HG03025 (cell line): ENCODE data around the gene TMEM271.
"Not testable (repeated sequence)": the region's sequence is repeated elsewhere in the genome, so short reads cannot be mapped to it uniquely, and the experiment has no call there.

Experiments
- ATAC-seq: cut with Tn5 transposase; IDR thresholded peaks from one replicate; pipeline ENCODE4 v1.9.1; 2021; ENCODE audit warnings: mild to moderate bottlenecking, moderate library complexity; ENCODE audit not compliant: unreplicated experiment, low FRiP score

TMEM271 gene

DNA sequence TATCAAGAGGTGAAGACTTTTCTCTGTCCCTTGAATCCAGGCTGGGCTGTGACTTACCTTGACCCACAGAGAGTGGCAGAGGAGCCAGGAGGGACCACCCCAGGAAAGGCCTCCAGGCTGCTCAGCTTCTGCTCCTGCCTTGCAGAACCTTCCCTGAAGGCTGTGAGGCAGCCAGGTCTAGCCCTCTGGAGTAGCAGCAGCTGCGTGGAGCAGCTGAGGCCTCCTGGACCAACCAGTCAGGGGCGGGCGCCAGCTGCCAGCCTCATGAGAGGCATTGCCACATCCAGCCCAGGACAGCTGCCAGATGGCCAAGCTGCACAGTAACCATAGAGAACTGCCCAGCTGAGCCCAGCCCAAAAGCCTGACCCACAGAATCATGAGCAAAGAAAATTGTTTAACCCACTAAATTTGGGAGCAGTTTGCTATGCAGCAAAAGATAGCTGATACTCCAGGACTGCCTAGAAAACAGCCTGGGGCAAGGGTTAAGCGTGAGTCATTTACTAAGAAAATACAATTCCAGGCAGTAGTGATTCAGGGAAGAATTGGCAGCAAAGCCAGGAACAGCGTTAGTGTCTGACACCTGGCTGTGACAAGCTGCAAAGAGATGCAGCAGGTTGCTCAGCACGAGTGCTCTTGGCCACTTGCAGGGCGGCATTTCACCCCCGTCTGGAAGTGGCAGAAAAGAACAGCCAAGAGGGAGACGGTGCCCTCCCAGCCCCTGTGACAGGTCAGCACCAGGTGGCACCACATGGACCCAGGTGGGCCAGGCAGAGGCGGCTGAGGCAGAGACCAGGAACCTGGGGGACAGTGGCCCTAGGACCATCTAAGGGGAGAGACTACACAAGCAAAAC is 34.5 kb upstream of the TMEM271 start:
- no peak for ATAC-seq

GRCh38 chr4:609400-610050 is 33.4 kb upstream of the TMEM271 start:
- no peak for ATAC-seq

GRCh38 chr4:608236-608635 is 32.1 kb upstream of the TMEM271 start:
- no peak for ATAC-seq

GRCh38 chr4:605702-606425 is 29.8 kb upstream of the TMEM271 start:
- ATAC-seq = no peak

GRCh38 chr4:604131-604530 is 28.0 kb upstream of the TMEM271 start:
- ATAC-seq = no peak

GRCh38 chr4:602559-602942 is 26.5 kb upstream of the TMEM271 start:
- ATAC-seq = no peak

DNA sequence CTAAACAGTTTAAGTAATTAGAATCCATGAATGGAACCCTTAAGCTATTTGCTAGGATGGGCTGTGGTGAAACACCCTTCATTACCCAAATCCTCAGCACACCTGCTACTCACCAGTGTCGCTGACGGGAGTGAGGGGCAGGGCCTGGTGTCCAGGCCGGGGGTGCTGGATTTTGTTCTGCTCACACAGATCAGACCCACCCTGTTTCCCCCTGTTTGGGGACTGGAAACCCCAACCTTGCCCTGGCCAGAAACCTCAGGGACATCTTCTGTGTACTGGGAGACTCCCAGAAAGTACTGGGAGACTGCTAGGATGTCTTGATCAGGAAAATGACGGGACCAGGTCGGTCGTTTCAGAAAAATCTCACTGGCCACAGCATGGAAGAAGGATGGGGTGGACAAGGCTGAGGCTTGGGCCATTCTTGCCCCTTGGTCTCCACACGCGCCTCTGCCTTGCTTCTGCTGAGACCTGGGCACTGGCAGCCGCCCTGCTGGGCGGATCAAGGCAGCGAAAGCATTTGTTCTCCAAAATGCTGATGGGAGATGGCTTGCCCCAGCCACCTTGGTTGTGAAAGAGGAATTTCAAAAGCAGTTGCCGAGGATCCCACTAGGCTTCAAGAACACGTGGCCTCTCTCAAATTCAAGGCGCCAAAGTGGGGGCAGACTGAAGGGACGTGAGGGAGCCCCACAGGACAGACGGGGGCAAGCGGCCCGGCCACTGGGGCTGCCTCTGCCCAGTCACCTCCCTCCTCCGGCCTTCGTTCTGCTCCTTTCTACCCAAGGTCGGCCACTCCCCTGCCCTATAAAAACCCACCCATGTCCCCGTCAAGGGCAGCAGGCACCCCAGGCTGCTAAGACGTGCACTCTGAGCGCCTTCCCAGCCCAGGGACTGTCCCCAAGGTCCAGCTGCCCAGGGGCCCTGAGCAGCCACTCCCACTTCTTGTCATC is 25.8 kb upstream of the TMEM271 start:
- ATAC-seq = no peak

GRCh38 chr4:600850-601515 is 24.9 kb upstream of the TMEM271 start:
- no peak for ATAC-seq

- no peak for ATAC-seq
These were observed 24.1 kb upstream of the TMEM271 start for GRCh38 chr4:600166-600565.

DNA sequence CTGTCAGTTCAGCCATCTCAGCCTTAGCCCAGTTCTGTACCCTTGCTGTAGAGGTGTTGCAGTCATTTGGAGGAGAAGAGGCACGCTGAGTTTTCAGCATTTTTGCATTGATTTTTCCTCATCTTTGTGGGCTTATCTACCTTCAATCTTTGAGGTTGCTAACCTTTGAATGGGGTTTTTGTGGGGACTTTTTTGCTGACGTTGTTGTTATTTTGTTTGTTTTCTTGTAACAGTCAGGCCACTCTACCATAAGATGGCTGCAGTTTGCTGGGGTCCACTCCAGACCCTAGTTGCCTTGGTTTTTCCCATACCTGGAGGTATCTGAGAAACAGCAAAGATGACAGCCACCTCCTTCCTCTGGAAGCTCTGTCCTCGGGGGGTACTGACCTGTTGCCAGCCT is 22.8 kb upstream of the TMEM271 start:
- ATAC-seq = no peak

DNA sequence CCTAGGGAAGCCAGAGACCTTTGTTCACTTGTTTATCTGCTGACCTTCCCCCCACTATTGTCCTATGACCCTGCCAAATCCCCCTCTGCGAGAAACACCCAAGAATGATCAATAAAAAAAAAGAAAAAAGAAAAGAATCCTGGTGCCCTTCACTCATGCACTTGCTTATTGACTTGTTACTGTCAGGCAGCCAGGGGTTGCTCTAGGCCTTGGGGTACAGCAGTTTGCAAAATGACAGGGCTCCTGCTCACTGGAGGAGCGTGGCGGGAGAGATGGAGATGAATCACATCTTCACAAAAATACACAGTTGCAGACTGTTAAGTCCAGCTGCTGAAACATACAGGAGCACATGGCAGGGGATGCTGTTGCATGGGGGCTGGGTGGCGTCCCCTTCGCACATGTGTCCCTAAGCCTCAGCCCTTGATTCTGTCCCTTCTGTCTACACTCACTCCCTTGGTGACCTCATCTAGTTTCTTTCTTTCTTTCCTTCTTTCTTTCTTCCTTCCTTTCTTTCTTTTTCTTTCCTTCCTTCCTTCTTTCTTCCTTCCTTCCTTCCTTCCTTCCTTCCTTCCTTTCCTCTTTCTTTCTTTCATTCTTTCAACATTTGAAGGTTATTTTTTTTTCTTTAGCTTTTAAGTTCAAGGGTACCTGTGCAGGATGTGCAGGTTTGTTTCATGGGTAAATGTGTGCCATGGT is 16.9 kb upstream of the TMEM271 start:
- no peak for ATAC-seq

- not testable (repeated sequence) for ATAC-seq
These were observed 16.1 kb upstream of the TMEM271 start for GRCh38 chr4:592178-592577.

DNA sequence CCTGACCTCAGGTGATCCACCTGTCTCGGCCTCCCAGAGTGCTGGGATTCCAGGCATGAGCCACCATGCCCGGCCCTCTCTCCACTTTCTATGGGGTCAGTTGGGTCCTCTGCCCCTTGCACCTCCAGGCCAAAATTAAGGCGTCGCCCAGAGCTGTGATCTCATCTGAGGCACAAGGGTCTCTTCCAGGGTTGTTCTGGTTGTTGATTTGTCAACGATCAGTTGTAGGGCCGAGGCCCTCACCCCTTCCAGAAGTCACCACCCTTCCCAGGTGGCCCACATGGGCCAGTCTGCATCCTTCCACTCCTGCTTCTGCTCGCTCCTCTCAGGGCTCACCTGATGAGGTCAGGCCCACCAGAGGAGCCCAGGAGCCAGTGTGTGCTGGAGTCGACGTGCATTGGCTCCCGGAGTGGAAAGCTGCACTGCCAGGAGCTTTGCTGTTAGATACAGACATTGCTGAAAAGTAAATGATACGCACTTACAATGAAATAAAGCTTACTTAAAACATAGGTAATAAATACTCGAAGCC is 14.3 kb upstream of the TMEM271 start:
- ATAC-seq = no peak

DNA sequence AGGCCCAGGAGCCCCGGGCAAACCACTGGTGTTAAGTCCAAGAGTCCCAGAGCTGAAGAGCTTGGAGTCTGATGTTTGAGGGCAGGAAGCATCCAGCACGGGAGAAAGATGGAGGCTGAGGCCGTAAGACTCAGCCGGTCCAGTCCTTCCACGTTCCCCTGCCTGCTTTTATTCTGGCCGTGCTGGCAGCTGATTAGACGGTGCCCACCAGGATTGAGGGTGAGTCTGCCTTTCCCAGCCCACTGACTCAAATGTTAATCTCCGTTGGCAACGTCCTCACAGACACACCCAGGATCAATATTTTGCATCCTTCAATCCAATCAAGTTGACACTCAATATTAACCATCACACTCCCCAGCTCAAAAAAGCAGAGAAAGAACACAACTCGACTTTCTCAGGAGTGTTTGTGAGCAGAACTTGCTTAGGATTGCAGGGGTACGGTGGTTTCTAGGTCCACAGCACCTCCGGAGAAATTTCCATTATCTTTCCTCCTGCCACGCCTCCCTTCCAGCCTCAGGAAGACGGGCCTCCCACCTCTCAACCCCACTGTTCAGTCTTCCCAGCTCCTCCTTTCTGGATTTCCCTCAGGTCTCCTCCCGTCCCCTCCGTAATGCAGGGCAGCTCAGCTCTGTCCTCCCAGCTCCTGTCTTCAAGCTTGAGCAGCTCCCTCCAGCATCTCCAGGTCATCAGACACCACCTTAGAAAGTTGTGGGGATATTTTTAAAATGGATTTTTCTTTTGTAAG is 13.3 kb upstream of the TMEM271 start:
- no peak for ATAC-seq

- no peak for ATAC-seq
These were observed 12.3 kb upstream of the TMEM271 start for GRCh38 chr4:588351-588849.

- no peak for ATAC-seq
These were observed 11.7 kb upstream of the TMEM271 start for GRCh38 chr4:587671-588350.

DNA sequence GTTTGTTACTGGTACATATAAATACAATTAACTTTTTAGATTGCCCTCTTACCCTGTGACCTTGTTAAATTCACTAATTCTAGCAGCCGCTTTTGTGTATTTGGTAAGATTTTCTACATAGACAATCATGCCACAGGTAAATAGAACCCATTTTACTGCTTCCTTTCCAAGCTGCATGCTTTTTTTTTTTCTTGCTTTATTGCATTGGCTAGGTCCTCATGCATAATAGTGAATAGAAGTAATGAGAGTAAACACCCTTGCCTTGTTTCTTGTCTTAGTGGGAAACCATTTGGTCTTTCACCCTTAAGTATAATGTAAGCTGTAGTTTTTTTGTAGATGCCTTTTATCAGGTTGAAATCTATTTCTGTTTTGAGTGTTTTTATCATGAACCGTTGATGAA is 7.7 kb upstream of the TMEM271 start:
- ATAC-seq = no peak
